Measurements from ENCODE around the gene DOCK2.
"Not testable (repeated sequence)": the region's sequence is repeated elsewhere in the genome, so short reads cannot be mapped to it uniquely, and the experiment has no call there.

The DOCK2 gene

DNA sequence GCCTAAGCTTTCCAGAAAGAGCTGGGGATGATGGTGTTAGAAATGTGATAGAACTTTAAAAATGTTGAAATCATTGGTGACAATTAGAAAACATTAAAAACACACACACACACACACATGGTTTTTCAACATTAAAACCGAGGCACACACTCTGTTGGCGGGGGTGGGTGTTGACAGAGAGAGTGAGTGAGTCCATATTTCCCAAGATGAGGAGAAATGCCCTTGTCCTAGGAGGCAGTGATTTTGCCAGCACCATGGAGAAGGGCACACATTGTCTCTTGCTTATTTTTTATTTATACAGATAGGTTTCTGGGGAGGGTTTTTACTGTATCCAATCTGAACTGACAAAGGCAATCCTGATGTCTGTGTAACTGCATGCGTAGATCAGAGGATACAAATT lies 190.7 kb downstream of the DOCK2 start:
- DNase-seq (ENCODE audit: low spot score) = no peak
- TF ChIP-seq, protein P1, sequence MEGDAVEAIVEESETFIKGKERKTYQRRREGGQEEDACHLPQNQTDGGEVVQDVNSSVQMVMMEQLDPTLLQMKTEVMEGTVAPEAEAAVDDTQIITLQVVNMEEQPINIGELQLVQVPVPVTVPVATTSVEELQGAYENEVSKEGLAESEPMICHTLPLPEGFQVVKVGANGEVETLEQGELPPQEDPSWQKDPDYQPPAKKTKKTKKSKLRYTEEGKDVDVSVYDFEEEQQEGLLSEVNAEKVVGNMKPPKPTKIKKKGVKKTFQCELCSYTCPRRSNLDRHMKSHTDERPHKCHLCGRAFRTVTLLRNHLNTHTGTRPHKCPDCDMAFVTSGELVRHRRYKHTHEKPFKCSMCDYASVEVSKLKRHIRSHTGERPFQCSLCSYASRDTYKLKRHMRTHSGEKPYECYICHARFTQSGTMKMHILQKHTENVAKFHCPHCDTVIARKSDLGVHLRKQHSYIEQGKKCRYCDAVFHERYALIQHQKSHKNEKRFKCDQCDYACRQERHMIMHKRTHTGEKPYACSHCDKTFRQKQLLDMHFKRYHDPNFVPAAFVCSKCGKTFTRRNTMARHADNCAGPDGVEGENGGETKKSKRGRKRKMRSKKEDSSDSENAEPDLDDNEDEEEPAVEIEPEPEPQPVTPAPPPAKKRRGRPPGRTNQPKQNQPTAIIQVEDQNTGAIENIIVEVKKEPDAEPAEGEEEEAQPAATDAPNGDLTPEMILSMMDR (IDR thresholded peaks at IDR 0.05; ENCODE audit: extremely low read depth, insufficient read depth, missing control alignments) = no peak
- in situ Hi-C loops (cut with MboI; ENCODE audit: low pct_unique_long_range_greater_than_20kb, low sequenced_read_pairs, unreplicated experiment) = no loop called here

DNA sequence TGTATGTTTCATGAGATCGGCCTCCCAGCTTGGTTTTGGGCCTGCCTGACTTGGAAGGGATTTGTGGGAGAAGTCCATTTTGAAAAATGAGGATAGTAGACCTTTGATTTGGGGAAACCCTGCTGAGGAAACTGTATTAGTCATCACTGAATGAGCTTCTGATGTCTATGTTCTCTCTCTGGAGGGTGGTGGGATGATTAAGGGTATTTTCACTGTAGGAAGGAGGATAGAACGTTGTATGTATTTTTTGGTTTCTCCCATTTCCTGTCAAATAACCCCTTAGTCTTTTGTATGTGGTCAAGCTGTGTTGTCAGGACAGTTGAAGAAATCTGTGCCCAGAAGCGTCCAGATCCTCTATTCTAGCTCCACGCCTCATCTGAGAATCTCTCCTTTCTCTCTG lies 191.3 kb downstream of the DOCK2 start:
- no peak for DNase-seq (ENCODE audit: low spot score)
- in situ Hi-C loops (cut with MboI; ENCODE audit: low pct_unique_long_range_greater_than_20kb, low sequenced_read_pairs, unreplicated experiment) = no loop called here
- TF ChIP-seq, protein P1 (IDR thresholded peaks at IDR 0.05; ENCODE audit: extremely low read depth, insufficient read depth, missing control alignments) = no peak

DNA sequence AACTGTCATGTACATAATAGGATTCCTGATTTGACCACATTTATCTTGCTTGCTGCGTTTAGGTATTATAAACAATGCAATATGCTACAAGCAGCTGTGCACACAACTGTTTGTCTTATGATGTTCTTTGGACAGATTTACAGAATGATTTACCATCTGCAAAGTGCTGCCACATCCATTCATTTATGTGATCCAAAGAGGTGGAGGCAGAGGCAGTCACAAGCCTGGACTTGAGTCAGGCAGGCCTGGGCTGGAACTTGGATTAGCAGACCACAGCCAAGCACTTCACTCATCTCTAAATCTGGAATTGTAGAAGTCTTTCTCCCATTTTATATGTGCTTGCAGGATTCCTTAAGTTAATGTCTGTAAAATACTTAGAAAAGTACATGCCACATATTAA lies 194.3 kb downstream of the DOCK2 start:
- TF ChIP-seq, protein P1 (IDR thresholded peaks at IDR 0.05; ENCODE audit: extremely low read depth, insufficient read depth, missing control alignments) = no peak
- no peak for DNase-seq (ENCODE audit: low spot score)
- in situ Hi-C loops (cut with MboI; ENCODE audit: low pct_unique_long_range_greater_than_20kb, low sequenced_read_pairs, unreplicated experiment) = no loop called here

DNA sequence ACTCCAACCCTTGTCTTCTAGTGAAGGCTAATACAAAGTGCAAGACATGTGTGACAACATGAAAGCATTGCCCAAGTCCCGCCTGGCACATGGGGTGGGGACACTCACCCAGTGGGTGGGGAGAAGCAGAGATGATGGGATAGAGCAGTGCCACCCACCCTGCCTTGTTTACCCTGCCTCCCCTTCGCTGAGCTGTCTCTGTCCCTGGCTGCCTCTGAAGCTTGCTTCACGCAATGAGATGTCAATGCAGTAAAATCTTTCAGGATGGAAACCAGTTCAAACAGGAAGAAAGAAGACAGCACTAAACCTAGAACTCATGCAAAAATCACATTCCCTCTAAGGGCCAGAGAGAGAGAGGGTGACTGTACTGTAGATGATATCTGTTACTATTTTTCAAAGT lies 195.2 kb downstream of the DOCK2 start:
- TF ChIP-seq, protein P1 (IDR thresholded peaks at IDR 0.05; ENCODE audit: extremely low read depth, insufficient read depth, missing control alignments) = no peak
- DNase-seq (ENCODE audit: low spot score) = no peak
- in situ Hi-C loops (cut with MboI; ENCODE audit: low pct_unique_long_range_greater_than_20kb, low sequenced_read_pairs, unreplicated experiment) = no loop called here

DNA sequence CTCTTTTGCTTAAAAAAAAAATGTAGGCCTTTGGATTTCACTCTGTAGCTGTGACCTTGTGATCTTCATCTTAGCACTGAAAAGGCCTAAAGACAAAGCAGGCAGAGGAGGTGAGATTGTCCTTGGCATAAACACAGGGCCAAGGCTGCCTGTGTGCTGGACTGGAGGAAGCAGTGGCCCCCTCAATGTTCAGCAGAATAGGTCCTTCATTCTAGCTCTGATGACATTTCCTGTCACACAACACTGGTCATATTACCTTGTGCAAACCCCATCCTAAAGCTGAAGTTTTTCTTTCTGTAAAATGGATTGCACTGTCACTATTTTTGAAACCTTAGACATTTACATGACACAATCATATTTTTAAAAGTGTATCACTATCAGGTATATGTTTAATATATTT lies 195.8 kb downstream of the DOCK2 start:
- in situ Hi-C loops (cut with MboI; ENCODE audit: low pct_unique_long_range_greater_than_20kb, low sequenced_read_pairs, unreplicated experiment) = no loop called here
- no peak for DNase-seq (ENCODE audit: low spot score)
- TF ChIP-seq, protein P1 (IDR thresholded peaks at IDR 0.05; ENCODE audit: extremely low read depth, insufficient read depth, missing control alignments) = no peak

DNA sequence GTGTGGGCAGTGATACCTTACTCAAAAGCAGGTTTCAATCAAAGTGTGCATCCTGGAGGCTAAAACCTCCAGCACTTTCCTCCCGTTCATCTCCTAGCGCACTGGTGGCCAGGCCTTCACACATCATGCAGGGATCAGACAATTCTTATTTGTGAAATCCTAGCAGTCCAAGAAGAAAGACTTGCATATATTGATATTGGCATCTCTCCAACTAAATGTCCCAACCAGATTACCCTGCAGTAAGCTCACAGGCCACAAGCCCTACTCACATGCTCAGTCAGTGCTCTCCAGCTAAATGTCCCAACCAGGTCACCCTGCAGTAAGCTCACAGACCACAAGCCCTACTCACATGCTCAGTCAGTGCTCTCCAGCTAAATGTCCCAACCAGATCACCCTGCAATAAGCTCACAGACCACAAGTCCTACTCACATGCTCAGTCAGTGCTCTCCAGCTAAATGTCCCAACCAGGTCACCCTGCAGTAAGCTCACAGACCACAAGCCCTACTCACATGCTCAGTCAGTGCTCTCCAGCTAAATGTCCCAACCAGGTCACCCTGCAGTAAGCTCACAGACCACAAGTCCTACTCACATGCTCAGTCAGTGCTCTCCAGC lies 196.7 kb downstream of the DOCK2 start:
- in situ Hi-C loops (cut with MboI; ENCODE audit: low pct_unique_long_range_greater_than_20kb, low sequenced_read_pairs, unreplicated experiment); DNase-seq (ENCODE audit: low spot score): not testable (repeated sequence)

DNA sequence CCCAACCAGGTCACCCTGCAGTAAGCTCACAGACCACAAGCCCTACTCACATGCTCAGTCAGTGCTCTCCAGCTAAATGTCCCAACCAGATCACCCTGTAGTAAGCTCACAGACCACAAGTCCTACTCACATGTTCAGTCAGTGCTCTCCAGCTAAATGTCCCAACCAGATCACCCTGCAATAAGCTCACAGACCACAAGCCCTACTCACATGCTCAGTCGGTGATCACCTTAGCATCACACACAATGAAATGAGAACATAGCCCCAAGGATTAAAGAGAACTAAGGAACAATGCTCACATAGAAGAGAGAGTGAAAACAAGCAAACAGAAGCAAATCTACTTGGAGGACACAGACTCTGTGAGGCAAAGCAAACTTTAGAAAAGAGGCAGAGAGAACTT lies 197.5 kb downstream of the DOCK2 start:
- DNase-seq (ENCODE audit: low spot score) = not testable (repeated sequence)

More for the DNA sequence above, 197.5 kb downstream of the DOCK2 start:
- in situ Hi-C loops (cut with MboI; ENCODE audit: low pct_unique_long_range_greater_than_20kb, low sequenced_read_pairs, unreplicated experiment) = not testable (repeated sequence)

All from GM13977 (cell line).